Adrenal gland (tissue), 5 donors: ENCODE results near the gene ATAD1.

Source experiments
- POLR2A ChIP-seq, 2 donors: fragments of 450-650 bp; IDR thresholded peaks; one replicate each; pipeline ENCODE4 v1.6.1; 2017; ENCODE audit warnings: antibody characterized with exemption in 2 of 2, mild to moderate bottlenecking in 2 of 2, moderate library complexity in 1 of 2
- TF ChIP-seq, protein P1 (sequence below), 6 experiments: fragments of 450-650 bp in 4 of 6; fragments of 200-600 bp in 2 of 6; sonication (generic) in 1 of 6; IDR thresholded peaks; 1 replicate in 5 of 6; 2 replicates in 1 of 6; pipeline versions ENCODE4 v1.5.1 to v1.8.0; 2016 to 2021; ENCODE audit warnings: antibody characterized with exemption in 6 of 6, mild to moderate bottlenecking in 2 of 6, moderate library complexity in 1 of 6
- donor health status: DM: no; HTN: no; CAD: no.

DNA sequence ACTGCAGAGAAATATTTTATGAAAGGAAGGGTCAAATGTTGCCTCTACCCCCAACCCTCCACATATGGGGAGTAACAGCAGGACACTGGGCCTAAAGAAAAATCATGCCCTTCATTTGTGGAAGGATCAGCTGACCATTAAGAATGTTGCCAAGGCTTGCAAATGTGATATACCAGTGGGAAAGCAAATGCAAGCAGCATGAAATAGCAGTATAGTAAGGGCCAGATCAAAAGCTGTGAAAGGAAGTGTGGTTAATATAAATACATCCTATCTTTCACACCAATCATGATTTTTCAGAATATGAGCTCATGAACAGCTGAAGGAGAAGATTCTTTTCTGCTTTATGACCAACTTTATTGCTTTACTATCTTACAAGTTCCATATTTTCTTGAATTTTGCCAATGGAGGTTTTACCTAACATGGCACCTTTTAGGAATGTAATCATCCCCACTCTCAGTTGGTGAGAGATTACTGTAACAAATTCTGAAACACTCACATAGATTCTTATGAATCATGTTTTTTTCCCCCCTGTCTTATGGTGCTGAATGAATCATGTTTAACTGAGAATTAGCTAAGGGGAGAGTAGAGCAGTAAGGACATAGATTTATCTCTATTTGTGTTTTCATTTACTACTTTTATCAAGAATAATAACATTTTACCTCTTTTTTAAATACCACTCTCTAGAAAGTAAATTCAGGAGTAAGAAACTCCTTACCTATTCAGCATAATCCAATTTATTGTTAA, 12.1 kb upstream of the ATAD1 start:
- TF ChIP-seq, protein P1, sequence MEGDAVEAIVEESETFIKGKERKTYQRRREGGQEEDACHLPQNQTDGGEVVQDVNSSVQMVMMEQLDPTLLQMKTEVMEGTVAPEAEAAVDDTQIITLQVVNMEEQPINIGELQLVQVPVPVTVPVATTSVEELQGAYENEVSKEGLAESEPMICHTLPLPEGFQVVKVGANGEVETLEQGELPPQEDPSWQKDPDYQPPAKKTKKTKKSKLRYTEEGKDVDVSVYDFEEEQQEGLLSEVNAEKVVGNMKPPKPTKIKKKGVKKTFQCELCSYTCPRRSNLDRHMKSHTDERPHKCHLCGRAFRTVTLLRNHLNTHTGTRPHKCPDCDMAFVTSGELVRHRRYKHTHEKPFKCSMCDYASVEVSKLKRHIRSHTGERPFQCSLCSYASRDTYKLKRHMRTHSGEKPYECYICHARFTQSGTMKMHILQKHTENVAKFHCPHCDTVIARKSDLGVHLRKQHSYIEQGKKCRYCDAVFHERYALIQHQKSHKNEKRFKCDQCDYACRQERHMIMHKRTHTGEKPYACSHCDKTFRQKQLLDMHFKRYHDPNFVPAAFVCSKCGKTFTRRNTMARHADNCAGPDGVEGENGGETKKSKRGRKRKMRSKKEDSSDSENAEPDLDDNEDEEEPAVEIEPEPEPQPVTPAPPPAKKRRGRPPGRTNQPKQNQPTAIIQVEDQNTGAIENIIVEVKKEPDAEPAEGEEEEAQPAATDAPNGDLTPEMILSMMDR (IDR thresholded peaks at IDR 0.05) = no peak
- no peak for TF ChIP-seq POLR2A (IDR thresholded peaks at IDR 0.05)
